T-cell (primary cell): ENCODE measurements around the gene CACNA2D1. TPM values are rescaled to one million over a fixed set of nuclear protein-coding genes. Genes with fewer than 3 reads are reported as not detected.

Experiments used
- ATAC-seq, 4 experiments: fragments of 200-7000 bp in 3 of 4; fragments of 150-1000 bp in 1 of 4; cut with Tn5 transposase; replicated peaks in 1 of 4; 1 replicate in 3 of 4; 2 replicates in 1 of 4; pipeline ENCODE4 v1.10.0; 2021; ENCODE audit warnings: moderate library complexity in 3 of 4, mild to moderate bottlenecking in 2 of 4, moderate number of reproducible peaks in 1 of 4
- CTCF ChIA-PET, 2 donors: fragments of 300-600 bp; sonication (Branson Sonifier 250); formaldehyde crosslinking; loops; one replicate each; lab custom pipeline; 2022; ENCODE audit warnings: antibody characterized with exemption in 2 of 2; lab: Charles Lee
- POLR2A ChIA-PET, 2 donors: fragments of 300-600 bp; sonication (Branson Sonifier 250); formaldehyde crosslinking; loops; one replicate each; lab custom pipeline; 2022; ENCODE audit warnings: antibody characterized with exemption in 2 of 2; lab: Charles Lee
- DNase-seq, 35 experiments: peaks; one replicate each; pipeline versions ENCODE4 v3.0.0 to v3.0.0-alpha.2; 2013 to 2023
- H3K27ac ChIP-seq: one replicate; pipeline ENCODE4 v1.5.1; 2013; ENCODE audit warnings: low read length
- H3K27me3 ChIP-seq, 2 experiments: replicated peaks in 1 of 2; 1 replicate in 1 of 2; 2 replicates in 1 of 2; pipeline versions ENCODE4 v1.6.1 to v1.7.0; 2013; ENCODE audit warnings: low read length in 1 of 2, mixed read lengths in 1 of 2; ENCODE audit not compliant: control insufficient read depth in 2 of 2, insufficient read depth in 2 of 2; ENCODE audit errors: extremely low read depth in 1 of 2
- H3K36me3 ChIP-seq, 2 donors: 1 replicate in 1 of 2; 2 replicates in 1 of 2; pipeline versions ENCODE4 v1.6.1 to v1.7.0; 2013; ENCODE audit warnings: low read length in 1 of 2; ENCODE audit not compliant: control insufficient read depth in 2 of 2, insufficient read depth in 1 of 2; ENCODE audit errors: extremely low read depth in 1 of 2
- H3K4me1 ChIP-seq, 2 experiments: 1 replicate in 1 of 2; 2 replicates in 1 of 2; pipeline versions ENCODE4 v1.6.1 to v1.7.0; 2013; ENCODE audit warnings: low read length in 2 of 2, mixed read lengths in 1 of 2; ENCODE audit not compliant: insufficient read depth in 2 of 2, control insufficient read depth in 1 of 2; ENCODE audit errors: extremely low read depth in 1 of 2
- H3K4me3 ChIP-seq, 2 donors: 1 replicate in 1 of 2; 2 replicates in 1 of 2; pipeline versions ENCODE4 v1.5.1 to v1.7.0; 2013; ENCODE audit warnings: mild to moderate bottlenecking in 2 of 2, low read length in 1 of 2, moderate library complexity in 1 of 2; ENCODE audit not compliant: control insufficient read depth in 1 of 2; ENCODE audit errors: extremely low read depth in 1 of 2
- H3K9me3 ChIP-seq: 2 replicates; pipeline ENCODE4 v1.7.0; 2013
- H3K27ac Mint-ChIP-seq, 2 donors: one replicate each; pipeline ENCODE4 v1.8.0; 2020 to 2021; ENCODE audit warnings: mild to moderate bottlenecking in 2 of 2, mixed read lengths in 2 of 2
- H3K27me3 Mint-ChIP-seq, 2 donors: one replicate each; pipeline ENCODE4 v1.8.0; 2021 to 2022; ENCODE audit warnings: mixed read lengths in 2 of 2
- H3K36me3 Mint-ChIP-seq: one replicate; pipeline ENCODE4 v1.8.0; 2021; ENCODE audit warnings: mixed read lengths
- H3K4me1 Mint-ChIP-seq, 3 donors: one replicate each; pipeline ENCODE4 v1.8.0; 2020 to 2022; ENCODE audit warnings: mixed read lengths in 3 of 3, mild to moderate bottlenecking in 1 of 3
- H3K4me3 Mint-ChIP-seq, 3 donors: one replicate each; pipeline ENCODE4 v1.8.0; 2020 to 2022; ENCODE audit warnings: mild to moderate bottlenecking in 3 of 3, mixed read lengths in 3 of 3, moderate library complexity in 3 of 3
- H3K9me3 Mint-ChIP-seq, 3 donors: one replicate each; pipeline ENCODE4 v1.8.0; 2020 to 2022; ENCODE audit warnings: mixed read lengths in 3 of 3
- WGBS: methylation state at CpG from one replicate; pipeline ENCODE4 v1.1.5; 2013; ENCODE audit warnings: missing lambda C conversion rate; ENCODE audit not compliant: insufficient coverage; 5-methylcytosine and 5-hydroxymethylcytosine counted together
- total RNA-seq, 35 experiments: library from RNA in 6 of 35; stranded (reverse) in 6 of 35; fragments of 120-200 nt in 1 of 35; gene quantifications; one replicate each; pipeline versions ENCODE4 v1.2.1 to v1.2.4 and lab custom pipeline; 2013 to 2026

CACNA2D1 gene
- total RNA-seq, 5 donors from 2014 or later (not counting 1 experiment from before 2014, with no cell fraction given): 0.03 to 0.43 (median 0.35) TPM; not detected in 2

- H3K4me1 Mint-ChIP-seq: no peaks in the 10 kb centered on the region
- peaks cover 0 to 8% (median 0%) of the 10 kb centered on the region in 3 donors for H3K9me3 Mint-ChIP-seq
- WGBS: 69% methylated on average over 3 of the region's 6 CpGs
- H3K36me3 ChIP-seq: no peaks in the 10 kb centered on the region
- H3K4me3 Mint-ChIP-seq: no peak overlapping the region
- H3K27ac ChIP-seq: no peak overlapping the region
- no peak overlapping the region for H3K27ac Mint-ChIP-seq
- no peak for ATAC-seq
- H3K9me3 ChIP-seq: no peaks in the 10 kb centered on the region
- no peaks in the 10 kb centered on the region for H3K27me3 ChIP-seq
- H3K4me3 ChIP-seq: no peak overlapping the region
- H3K27me3 Mint-ChIP-seq: no peaks in the 10 kb centered on the region
- H3K4me1 ChIP-seq: no peaks in the 10 kb centered on the region
- no peaks in the 10 kb centered on the region for H3K36me3 Mint-ChIP-seq
- POLR2A ChIA-PET: no interaction called here
- no peak for DNase-seq
- CTCF ChIA-PET: no interaction called here
Observed at GRCh38 chr7:82284936-82285519, 158.5 kb downstream of the CACNA2D1 start.

GRCh38 chr7:82275342-82275741 lies 168.2 kb downstream of the CACNA2D1 start:
- ATAC-seq: no peak
- no peaks in the 10 kb centered on the region for H3K4me1 Mint-ChIP-seq
- Histone ChIP-seq H3K27ac (no peak overlapping the region), H3K4me3 (no peak overlapping the region), H3K4me1 (no peaks in the 10 kb centered on the region), H3K9me3 (no peaks in the 10 kb centered on the region), H3K27me3 (no peaks in the 10 kb centered on the region), H3K36me3 (no peaks in the 10 kb centered on the region)
- H3K27me3 Mint-ChIP-seq: no peaks in the 10 kb centered on the region
- H3K9me3 Mint-ChIP-seq: peaks cover 0 to 4% (median 0%) of the 10 kb centered on the region in 3 donors
- DNase-seq: no peak
- CTCF ChIA-PET: no interaction called here
- H3K36me3 Mint-ChIP-seq: no peaks in the 10 kb centered on the region
- WGBS: 100% methylated on average over 1 of the region's 3 CpGs
- no peak overlapping the region for H3K4me3 Mint-ChIP-seq
- H3K27ac Mint-ChIP-seq: no peak overlapping the region
- POLR2A ChIA-PET: no interaction called here

- no peak for ATAC-seq
Observed at GRCh38 chr7:82274681-82275080, 168.9 kb downstream of the CACNA2D1 start.

GRCh38 chr7:82273886-82274285 lies 169.7 kb downstream of the CACNA2D1 start:
- ATAC-seq: no peak
- 78% methylated on average over 3 of the region's 3 CpGs for WGBS
- Histone ChIP-seq H3K9me3 (no peaks in the 10 kb centered on the region), H3K27me3 (no peaks in the 10 kb centered on the region), H3K4me3 (no peak overlapping the region), H3K36me3 (no peaks in the 10 kb centered on the region), H3K27ac (no peak overlapping the region), H3K4me1 (no peaks in the 10 kb centered on the region)
- Mint-ChIP-seq H3K9me3 (peaks cover 2 to 4% (median 4%) of the 10 kb centered on the region in 3 donors), H3K27ac (no peak overlapping the region), H3K4me1 (no peaks in the 10 kb centered on the region), H3K27me3 (no peaks in the 10 kb centered on the region), H3K4me3 (no peak overlapping the region), H3K36me3 (no peaks in the 10 kb centered on the region)
- POLR2A ChIA-PET: no interaction called here
- CTCF ChIA-PET: no interaction called here
- DNase-seq: no peak

More at GRCh38 chr7:82274681-82275080, 168.9 kb downstream of the CACNA2D1 start:
- Histone ChIP-seq H3K36me3 (no peaks in the 10 kb centered on the region), H3K27me3 (no peaks in the 10 kb centered on the region), H3K4me3 (no peak overlapping the region), H3K9me3 (no peaks in the 10 kb centered on the region), H3K27ac (no peak overlapping the region), H3K4me1 (no peaks in the 10 kb centered on the region)
- Mint-ChIP-seq H3K27ac (no peak overlapping the region), H3K9me3 (peaks cover 0 to 4% (median 4%) of the 10 kb centered on the region in 3 donors), H3K4me3 (no peak overlapping the region), H3K27me3 (no peaks in the 10 kb centered on the region), H3K36me3 (no peaks in the 10 kb centered on the region), H3K4me1 (no peaks in the 10 kb centered on the region)
- DNase-seq: no peak
- ChIA-PET POLR2A (no interaction called here), CTCF (no interaction called here)

- Histone ChIP-seq H3K36me3 (no peaks in the 10 kb centered on the region), H3K27me3 (no peaks in the 10 kb centered on the region), H3K9me3 (no peaks in the 10 kb centered on the region), H3K4me3 (no peak overlapping the region), H3K27ac (no peak overlapping the region), H3K4me1 (no peaks in the 10 kb centered on the region)
- Mint-ChIP-seq H3K27me3 (no peaks in the 10 kb centered on the region), H3K4me3 (no peak overlapping the region), H3K36me3 (no peaks in the 10 kb centered on the region), H3K4me1 (no peaks in the 10 kb centered on the region), H3K9me3 (peaks cover 2 to 4% (median 4%) of the 10 kb centered on the region in 3 donors), H3K27ac (no peak overlapping the region)
- CTCF ChIA-PET: no interaction called here
- POLR2A ChIA-PET: no interaction called here
- no CpG with 5 or more reads among the region's 1 CpG for WGBS
- no peak for ATAC-seq
- DNase-seq: no peak
Observed at GRCh38 chr7:82270870-82271269, 172.7 kb downstream of the CACNA2D1 start.

GRCh38 chr7:82268632-82269031 lies 174.9 kb downstream of the CACNA2D1 start:
- no peak overlapping the region for H3K27ac ChIP-seq
- WGBS: 30% methylated on average over 1 of the region's 1 CpG
- no peaks in the 10 kb centered on the region for H3K36me3 ChIP-seq
- no peaks in the 10 kb centered on the region for H3K4me1 ChIP-seq
- H3K4me3 ChIP-seq: no peak overlapping the region
- Mint-ChIP-seq H3K27me3 (no peaks in the 10 kb centered on the region), H3K36me3 (no peaks in the 10 kb centered on the region), H3K4me1 (no peaks in the 10 kb centered on the region), H3K9me3 (peaks cover 0 to 4% (median 2%) of the 10 kb centered on the region in 3 donors), H3K27ac (no peak overlapping the region), H3K4me3 (no peak overlapping the region)
- ChIA-PET CTCF (interaction anchor here in 1 of 2 donors (0.7 kb wide), 1 partner anchor 215 kb away, joined by 4 read pairs; no protein-coding TSS in a partner anchor), POLR2A (no interaction called here)
- no peaks in the 10 kb centered on the region for H3K27me3 ChIP-seq
- H3K9me3 ChIP-seq: no peaks in the 10 kb centered on the region
- ATAC-seq (no peak), DNase-seq (no peak)

- Mint-ChIP-seq H3K4me1 (no peaks in the 10 kb centered on the region), H3K27ac (no peak overlapping the region), H3K4me3 (no peak overlapping the region), H3K36me3 (no peaks in the 10 kb centered on the region), H3K27me3 (no peaks in the 10 kb centered on the region), H3K9me3 (peaks cover 0 to 4% (median 2%) of the 10 kb centered on the region in 3 donors)
- no peak overlapping the region for H3K4me3 ChIP-seq
- no peaks in the 10 kb centered on the region for H3K9me3 ChIP-seq
- no peak overlapping the region for H3K27ac ChIP-seq
- DNase-seq (no peak), ATAC-seq (no peak)
- POLR2A ChIA-PET: no interaction called here
- no peaks in the 10 kb centered on the region for H3K4me1 ChIP-seq
- H3K36me3 ChIP-seq: no peaks in the 10 kb centered on the region
- CTCF ChIA-PET: no interaction called here
- no peaks in the 10 kb centered on the region for H3K27me3 ChIP-seq
Observed at GRCh38 chr7:82266081-82266480, 177.5 kb downstream of the CACNA2D1 start.
